Mesendoderm (in vitro differentiated cells): ENCODE data around the gene GRIN1.

Experiments
- DNase-seq: peaks from one replicate; pipeline ENCODE4 v3.0.0; 2013
- H2AK5ac ChIP-seq: 2 replicates; pipeline ENCODE4 v1.6.1; 2013; ENCODE audit warnings: low read length, inconsistent platforms
- H2BK120ac ChIP-seq: 2 replicates; pipeline ENCODE4 v1.6.1; 2013; ENCODE audit warnings: low read depth, mild to moderate bottlenecking, low read length, moderate library complexity, mixed read lengths
- H2BK15ac ChIP-seq: replicated peaks from 2 replicates; pipeline ENCODE4 v1.6.1; 2013; ENCODE audit warnings: low read depth, mild to moderate bottlenecking, moderate library complexity
- H2BK5ac ChIP-seq: 2 replicates; pipeline ENCODE4 v1.6.1; 2013; ENCODE audit warnings: low read length, inconsistent platforms
- H3K18ac ChIP-seq: 2 replicates; pipeline ENCODE4 v1.6.1; 2013; ENCODE audit warnings: mild to moderate bottlenecking, low read length, mixed read lengths
- H3K23ac ChIP-seq: one replicate; pipeline ENCODE4 v1.6.1; 2013; ENCODE audit warnings: low read length
- H3K27ac ChIP-seq: 2 replicates; pipeline ENCODE4 v1.5.1; 2013; ENCODE audit warnings: low read depth, mild to moderate bottlenecking, inconsistent platforms, low read length, moderate library complexity
- H3K27me3 ChIP-seq: 2 replicates; pipeline ENCODE4 v1.6.1; 2013; ENCODE audit warnings: low read length, control low read depth, mild to moderate bottlenecking, inconsistent platforms; ENCODE audit not compliant: insufficient read depth, poor library complexity
- H3K36me3 ChIP-seq: 2 replicates; pipeline ENCODE4 v1.6.1; 2013; ENCODE audit warnings: low read length, inconsistent platforms; ENCODE audit not compliant: control insufficient read depth, insufficient read depth
- H3K4ac ChIP-seq: one replicate; pipeline ENCODE4 v1.6.1; 2013; ENCODE audit warnings: low read depth, mild to moderate bottlenecking, low read length, moderate library complexity
- H3K4me1 ChIP-seq: 2 replicates; pipeline ENCODE4 v1.6.1; 2013; ENCODE audit warnings: low read depth, low read length, inconsistent platforms; ENCODE audit not compliant: control insufficient read depth
- H3K4me2 ChIP-seq: 2 replicates; pipeline ENCODE4 v1.6.1; 2013; ENCODE audit warnings: low read length
- H3K4me3 ChIP-seq: 2 replicates; pipeline ENCODE4 v1.5.1; 2013; ENCODE audit warnings: mild to moderate bottlenecking, low read length
- H3K56ac ChIP-seq: one replicate; pipeline ENCODE4 v1.6.1; 2013; ENCODE audit warnings: low read length
- H3K79me1 ChIP-seq: 2 replicates; pipeline ENCODE4 v1.6.1; 2013; ENCODE audit warnings: low read length, inconsistent platforms
- H3K79me2 ChIP-seq: 2 replicates; pipeline ENCODE4 v1.6.1; 2013; ENCODE audit warnings: mild to moderate bottlenecking, low read length; ENCODE audit not compliant: control insufficient read depth, insufficient read depth
- H3K9ac ChIP-seq: 2 replicates; pipeline ENCODE4 v1.6.1; 2013; ENCODE audit warnings: low read length, inconsistent platforms
- H4K5ac ChIP-seq: one replicate; pipeline ENCODE4 v1.6.1; 2013; ENCODE audit warnings: low read length
- H4K8ac ChIP-seq: one replicate; pipeline ENCODE4 v1.6.1; 2013; ENCODE audit warnings: low read depth, mild to moderate bottlenecking, control low read depth, low read length, moderate library complexity
- WGBS: extraction: QIAGEN DNeasy Blood & Tissue Kit; methylation state at CpG from one replicate; pipeline ENCODE4 v1.1.7; 2013; ENCODE audit warnings: low lambda C conversion rate, missing lambda C conversion rate; ENCODE audit not compliant: insufficient coverage; ENCODE audit errors: extremely low coverage; 5-methylcytosine and 5-hydroxymethylcytosine counted together

Gene GRIN1

GRCh38 chr9:137182836-137183235 is 43.9 kb downstream of the GRIN1 start:
- H3K9ac ChIP-seq: no peak overlapping the region
- no peak overlapping the region for H3K4me2 ChIP-seq
- no peak overlapping the region for H3K23ac ChIP-seq
- peaks cover 12% of the 10 kb centered on the region for H3K79me2 ChIP-seq
- no CpG with 5 or more reads among the region's 17 CpGs for WGBS
- no peak overlapping the region for H2BK120ac ChIP-seq
- DNase-seq: no peak
- no peak overlapping the region for H3K4me3 ChIP-seq
- no peak overlapping the region for H3K27ac ChIP-seq
- H3K27me3 ChIP-seq: no peaks in the 10 kb centered on the region
- H4K8ac ChIP-seq: no peak overlapping the region
- H2BK15ac ChIP-seq: no peak overlapping the region
- no peak overlapping the region for H3K18ac ChIP-seq
- H2BK5ac ChIP-seq: no peak overlapping the region
- H4K5ac ChIP-seq: no peak overlapping the region
- peaks cover 9% of the 10 kb centered on the region for H3K79me1 ChIP-seq
- H2AK5ac ChIP-seq: no peak overlapping the region
- H3K36me3 ChIP-seq: no peaks in the 10 kb centered on the region
- no peaks in the 10 kb centered on the region for H3K4me1 ChIP-seq
- no peak overlapping the region for H3K4ac ChIP-seq
- H3K56ac ChIP-seq: no peak overlapping the region

GRCh38 chr9:137183980-137184595 is 45.1 kb downstream of the GRIN1 start:
- Histone ChIP-seq H3K36me3 (no peaks in the 10 kb centered on the region), H3K27me3 (no peaks in the 10 kb centered on the region), H3K4me2 (no peak overlapping the region), H3K4ac (no peak overlapping the region), H3K79me1 (peaks cover 10% of the 10 kb centered on the region), H4K5ac (no peak overlapping the region), H3K9ac (no peak overlapping the region), H2BK5ac (no peak overlapping the region), H3K79me2 (peaks cover 12% of the 10 kb centered on the region), H3K18ac (no peak overlapping the region), H3K4me3 (no peak overlapping the region), H2AK5ac (no peak overlapping the region), H3K4me1 (no peaks in the 10 kb centered on the region), H2BK15ac (no peak overlapping the region), H2BK120ac (no peak overlapping the region), H3K56ac (no peak overlapping the region), H4K8ac (no peak overlapping the region), H3K23ac (no peak overlapping the region), H3K27ac (no peak overlapping the region)
- no peak for DNase-seq
- WGBS: no CpG with 5 or more reads among the region's 27 CpGs

- no peak for DNase-seq
- WGBS: no CpG with 5 or more reads among the region's 48 CpGs
- no peaks in the 10 kb centered on the region for H3K36me3 ChIP-seq
These were observed 46.1 kb downstream of the GRIN1 start for GRCh38 chr9:137184881-137185660.

GRCh38 chr9:137185921-137186320 is 47.0 kb downstream of the GRIN1 start:
- no peak overlapping the region for H3K27ac ChIP-seq
- H4K8ac ChIP-seq: no peak overlapping the region
- H3K9ac ChIP-seq: no peak overlapping the region
- H3K4me3 ChIP-seq: no peak overlapping the region
- H2BK120ac ChIP-seq: no peak overlapping the region
- H3K36me3 ChIP-seq: no peaks in the 10 kb centered on the region
- H3K79me1 ChIP-seq: peaks cover 19% of the 10 kb centered on the region
- peaks cover 3% of the 10 kb centered on the region for H3K4me1 ChIP-seq
- no peak overlapping the region for H3K23ac ChIP-seq
- no peak overlapping the region for H3K4me2 ChIP-seq
- peaks cover 16% of the 10 kb centered on the region for H3K79me2 ChIP-seq
- no peak overlapping the region for H4K5ac ChIP-seq
- no peak overlapping the region for H3K18ac ChIP-seq
- H3K27me3 ChIP-seq: no peaks in the 10 kb centered on the region
- no CpG with 5 or more reads among the region's 19 CpGs for WGBS
- no peak overlapping the region for H3K4ac ChIP-seq
- H3K56ac ChIP-seq: no peak overlapping the region
- H2BK15ac ChIP-seq: no peak overlapping the region
- no peak for DNase-seq
- no peak overlapping the region for H2BK5ac ChIP-seq
- H2AK5ac ChIP-seq: no peak overlapping the region

More at GRCh38 chr9:137184881-137185660, 46.1 kb downstream of the GRIN1 start:
- H3K18ac ChIP-seq: no peak overlapping the region
- H3K56ac ChIP-seq: no peak overlapping the region
- no peak overlapping the region for H2BK15ac ChIP-seq
- peaks cover 16% of the 10 kb centered on the region for H3K79me2 ChIP-seq
- H3K27me3 ChIP-seq: no peaks in the 10 kb centered on the region
- H2AK5ac ChIP-seq: no peak overlapping the region
- no peak overlapping the region for H3K4me3 ChIP-seq
- H3K4me2 ChIP-seq: no peak overlapping the region
- H3K23ac ChIP-seq: no peak overlapping the region
- H3K9ac ChIP-seq: no peak overlapping the region
- H2BK5ac ChIP-seq: no peak overlapping the region
- H2BK120ac ChIP-seq: no peak overlapping the region
- H3K27ac ChIP-seq: no peak overlapping the region
- H3K4me1 ChIP-seq: peaks cover 3% of the 10 kb centered on the region
- no peak overlapping the region for H4K8ac ChIP-seq
- no peak overlapping the region for H3K4ac ChIP-seq
- no peak overlapping the region for H4K5ac ChIP-seq
- H3K79me1 ChIP-seq: peaks cover 19% of the 10 kb centered on the region

GRCh38 chr9:137186385-137186784 is 47.4 kb downstream of the GRIN1 start:
- H3K27ac ChIP-seq: no peak overlapping the region
- H3K56ac ChIP-seq: no peak overlapping the region
- no CpG with 5 or more reads among the region's 6 CpGs for WGBS
- H4K8ac ChIP-seq: no peak overlapping the region
- no peak overlapping the region for H3K4ac ChIP-seq
- no peak overlapping the region for H4K5ac ChIP-seq
- H3K23ac ChIP-seq: no peak overlapping the region
- no peaks in the 10 kb centered on the region for H3K36me3 ChIP-seq
- no peak for DNase-seq
- no peak overlapping the region for H2AK5ac ChIP-seq
- H3K79me2 ChIP-seq: peaks cover 16% of the 10 kb centered on the region
- no peak overlapping the region for H3K18ac ChIP-seq
- H2BK15ac ChIP-seq: no peak overlapping the region
- H2BK120ac ChIP-seq: no peak overlapping the region
- H3K9ac ChIP-seq: no peak overlapping the region
- H3K4me1 ChIP-seq: peaks cover 3% of the 10 kb centered on the region
- no peaks in the 10 kb centered on the region for H3K27me3 ChIP-seq
- H3K4me3 ChIP-seq: no peak overlapping the region
- peaks cover 19% of the 10 kb centered on the region for H3K79me1 ChIP-seq
- no peak overlapping the region for H3K4me2 ChIP-seq
- H2BK5ac ChIP-seq: no peak overlapping the region
